Measurements from ENCODE around the gene NPIPA8.
"Not testable (repeated sequence)": the region's sequence is repeated elsewhere in the genome, so short reads cannot be mapped to it uniquely, and the experiment has no call there.

The NPIPA8 gene

GRCh38 chr16:18336636-18337035 is at the start of gene NPIPA8:
Gene NPIPA8 (minus strand): TSS chr16:18336736. CDS start chr16:18332662, 4,074 bp downstream.
- DNase-seq (ENCODE audit: low read depth in 2 of 3, low spot score in 1 of 3): not testable (repeated sequence)

GRCh38 chr16:18385285-18385684 is 48.7 kb upstream of the NPIPA8 start:
- DNase-seq (ENCODE audit: low read depth in 2 of 3, low spot score in 1 of 3): not testable (repeated sequence)

GRCh38 chr16:18384869-18385268 is 48.3 kb upstream of the NPIPA8 start:
- not testable (repeated sequence) for DNase-seq (ENCODE audit: low read depth in 2 of 3, low spot score in 1 of 3)

GRCh38 chr16:18384098-18384636 is 47.6 kb upstream of the NPIPA8 start:
- not testable (repeated sequence) for DNase-seq (ENCODE audit: low read depth in 2 of 3, low spot score in 1 of 3)

- not testable (repeated sequence) for DNase-seq (ENCODE audit: low read depth in 2 of 3, low spot score in 1 of 3)
Measured at GRCh38 chr16:18382696-18383095, 46.2 kb upstream of the NPIPA8 start.

- DNase-seq (ENCODE audit: low read depth in 2 of 3, low spot score in 1 of 3): not testable (repeated sequence)
Measured at GRCh38 chr16:18347742-18348141, 11.2 kb upstream of the NPIPA8 start.

- not testable (repeated sequence) for DNase-seq (ENCODE audit: low read depth in 2 of 3, low spot score in 1 of 3)
Measured at GRCh38 chr16:18346993-18347392, 10.5 kb upstream of the NPIPA8 start.

- not testable (repeated sequence) for DNase-seq (ENCODE audit: low read depth in 2 of 3, low spot score in 1 of 3)
Measured at GRCh38 chr16:18344634-18345033, 8.1 kb upstream of the NPIPA8 start.

GRCh38 chr16:18341986-18342385 is 5.5 kb upstream of the NPIPA8 start:
- DNase-seq (ENCODE audit: low read depth in 2 of 3, low spot score in 1 of 3): not testable (repeated sequence)

GRCh38 chr16:18341417-18341960 is 5.0 kb upstream of the NPIPA8 start:
- not testable (repeated sequence) for DNase-seq (ENCODE audit: low read depth in 2 of 3, low spot score in 1 of 3)

- DNase-seq (ENCODE audit: low read depth in 2 of 3, low spot score in 1 of 3): not testable (repeated sequence)
Measured at GRCh38 chr16:18339210-18339609, 2.7 kb upstream of the NPIPA8 start.

GRCh38 chr16:18311811-18312210 is 24.7 kb downstream of the NPIPA8 start:
- DNase-seq (ENCODE audit: low read depth in 2 of 3, low spot score in 1 of 3): not testable (repeated sequence)

GRCh38 chr16:18309159-18309558 is 27.4 kb downstream of the NPIPA8 start:
- not testable (repeated sequence) for DNase-seq (ENCODE audit: low read depth in 2 of 3, low spot score in 1 of 3)

GRCh38 chr16:18307241-18307640 is 29.3 kb downstream of the NPIPA8 start:
- not testable (repeated sequence) for DNase-seq (ENCODE audit: low read depth in 2 of 3, low spot score in 1 of 3)

GRCh38 chr16:18306066-18306465 is 30.5 kb downstream of the NPIPA8 start:
- not testable (repeated sequence) for DNase-seq (ENCODE audit: low read depth in 2 of 3, low spot score in 1 of 3)

- not testable (repeated sequence) for DNase-seq (ENCODE audit: low read depth in 2 of 3, low spot score in 1 of 3)
Measured at GRCh38 chr16:18303059-18303706, 33.4 kb downstream of the NPIPA8 start.

GRCh38 chr16:18297714-18298113 is 38.8 kb downstream of the NPIPA8 start:
- not testable (repeated sequence) for DNase-seq (ENCODE audit: low read depth in 2 of 3, low spot score in 1 of 3)

- DNase-seq (ENCODE audit: low read depth in 2 of 3, low spot score in 1 of 3): not testable (repeated sequence)
Measured at GRCh38 chr16:18296931-18297330, 39.6 kb downstream of the NPIPA8 start.

GRCh38 chr16:18294371-18294770 is 42.2 kb downstream of the NPIPA8 start:
- not testable (repeated sequence) for DNase-seq (ENCODE audit: low read depth in 2 of 3, low spot score in 1 of 3)

- DNase-seq (ENCODE audit: low read depth in 2 of 3, low spot score in 1 of 3): not testable (repeated sequence)
Measured at GRCh38 chr16:18293337-18293956, 43.1 kb downstream of the NPIPA8 start.

- not testable (repeated sequence) for DNase-seq (ENCODE audit: low read depth in 2 of 3, low spot score in 1 of 3)
Measured at GRCh38 chr16:18290959-18291358, 45.6 kb downstream of the NPIPA8 start.

- not testable (repeated sequence) for DNase-seq (ENCODE audit: low read depth in 2 of 3, low spot score in 1 of 3)
Measured at GRCh38 chr16:18286342-18286741, 50.2 kb downstream of the NPIPA8 start.
